HL-60 (cell line): Measurements from ENCODE around the gene PKD1.

ENCODE experiments used
- GABPA ChIP-seq: IDR thresholded peaks from 2 replicates; pipeline ENCODE4 v1.6.1; 2012; ENCODE audit warnings: low read depth
- POLR2AphosphoS5 ChIP-seq: IDR thresholded peaks from 2 replicates; pipeline ENCODE4 v1.6.1; 2012; ENCODE audit warnings: low read depth
- SPI1 ChIP-seq: IDR thresholded peaks from 2 replicates; pipeline ENCODE4 v1.6.1; 2012; ENCODE audit warnings: low read depth, mild to moderate bottlenecking, borderline replicate concordance
- TF ChIP-seq, protein P1 (sequence below): IDR thresholded peaks from one replicate; pipeline ENCODE4 v1.5.1; 2011; ENCODE audit warnings: low read length, control low read depth, inconsistent platforms; ENCODE audit not compliant: insufficient read depth
- TF ChIP-seq, protein P2 (sequence below): IDR thresholded peaks from 2 replicates; pipeline ENCODE4 v1.6.1; 2012; ENCODE audit warnings: low read depth; ENCODE audit not compliant: insufficient replicate concordance

DNA sequence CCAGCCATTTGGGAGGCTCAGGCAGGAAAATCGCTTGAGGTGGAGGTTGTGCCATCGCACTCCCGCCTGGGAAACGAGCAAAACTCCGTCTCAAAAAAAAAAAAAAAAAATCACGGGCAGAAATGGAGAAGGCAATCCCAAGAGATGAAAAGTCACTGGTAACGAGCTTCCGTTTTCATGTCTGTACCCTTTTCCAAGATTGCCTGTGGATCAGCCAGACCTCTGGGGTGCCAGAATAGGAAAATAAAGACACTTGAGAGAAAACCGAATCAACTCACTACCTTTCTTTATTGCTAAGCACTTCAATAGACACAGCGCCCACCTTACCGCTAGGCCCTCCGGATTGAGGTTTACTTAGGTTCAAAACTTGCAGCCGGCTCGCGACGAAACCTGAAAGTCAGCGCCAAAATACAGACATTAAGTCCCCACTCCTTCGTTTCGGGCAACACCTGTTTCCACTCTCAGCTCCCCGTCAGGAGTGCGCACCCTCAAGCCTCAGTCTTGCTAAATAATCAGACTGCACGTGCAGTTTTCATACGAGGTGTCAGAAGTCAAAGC lies 18.9 kb upstream of the PKD1 start:
- TF ChIP-seq, protein P1, sequence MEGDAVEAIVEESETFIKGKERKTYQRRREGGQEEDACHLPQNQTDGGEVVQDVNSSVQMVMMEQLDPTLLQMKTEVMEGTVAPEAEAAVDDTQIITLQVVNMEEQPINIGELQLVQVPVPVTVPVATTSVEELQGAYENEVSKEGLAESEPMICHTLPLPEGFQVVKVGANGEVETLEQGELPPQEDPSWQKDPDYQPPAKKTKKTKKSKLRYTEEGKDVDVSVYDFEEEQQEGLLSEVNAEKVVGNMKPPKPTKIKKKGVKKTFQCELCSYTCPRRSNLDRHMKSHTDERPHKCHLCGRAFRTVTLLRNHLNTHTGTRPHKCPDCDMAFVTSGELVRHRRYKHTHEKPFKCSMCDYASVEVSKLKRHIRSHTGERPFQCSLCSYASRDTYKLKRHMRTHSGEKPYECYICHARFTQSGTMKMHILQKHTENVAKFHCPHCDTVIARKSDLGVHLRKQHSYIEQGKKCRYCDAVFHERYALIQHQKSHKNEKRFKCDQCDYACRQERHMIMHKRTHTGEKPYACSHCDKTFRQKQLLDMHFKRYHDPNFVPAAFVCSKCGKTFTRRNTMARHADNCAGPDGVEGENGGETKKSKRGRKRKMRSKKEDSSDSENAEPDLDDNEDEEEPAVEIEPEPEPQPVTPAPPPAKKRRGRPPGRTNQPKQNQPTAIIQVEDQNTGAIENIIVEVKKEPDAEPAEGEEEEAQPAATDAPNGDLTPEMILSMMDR, result no peak
- TF ChIP-seq GABPA (no peak), POLR2AphosphoS5 (no peak), SPI1 (no peak)
- TF ChIP-seq, protein P2, sequence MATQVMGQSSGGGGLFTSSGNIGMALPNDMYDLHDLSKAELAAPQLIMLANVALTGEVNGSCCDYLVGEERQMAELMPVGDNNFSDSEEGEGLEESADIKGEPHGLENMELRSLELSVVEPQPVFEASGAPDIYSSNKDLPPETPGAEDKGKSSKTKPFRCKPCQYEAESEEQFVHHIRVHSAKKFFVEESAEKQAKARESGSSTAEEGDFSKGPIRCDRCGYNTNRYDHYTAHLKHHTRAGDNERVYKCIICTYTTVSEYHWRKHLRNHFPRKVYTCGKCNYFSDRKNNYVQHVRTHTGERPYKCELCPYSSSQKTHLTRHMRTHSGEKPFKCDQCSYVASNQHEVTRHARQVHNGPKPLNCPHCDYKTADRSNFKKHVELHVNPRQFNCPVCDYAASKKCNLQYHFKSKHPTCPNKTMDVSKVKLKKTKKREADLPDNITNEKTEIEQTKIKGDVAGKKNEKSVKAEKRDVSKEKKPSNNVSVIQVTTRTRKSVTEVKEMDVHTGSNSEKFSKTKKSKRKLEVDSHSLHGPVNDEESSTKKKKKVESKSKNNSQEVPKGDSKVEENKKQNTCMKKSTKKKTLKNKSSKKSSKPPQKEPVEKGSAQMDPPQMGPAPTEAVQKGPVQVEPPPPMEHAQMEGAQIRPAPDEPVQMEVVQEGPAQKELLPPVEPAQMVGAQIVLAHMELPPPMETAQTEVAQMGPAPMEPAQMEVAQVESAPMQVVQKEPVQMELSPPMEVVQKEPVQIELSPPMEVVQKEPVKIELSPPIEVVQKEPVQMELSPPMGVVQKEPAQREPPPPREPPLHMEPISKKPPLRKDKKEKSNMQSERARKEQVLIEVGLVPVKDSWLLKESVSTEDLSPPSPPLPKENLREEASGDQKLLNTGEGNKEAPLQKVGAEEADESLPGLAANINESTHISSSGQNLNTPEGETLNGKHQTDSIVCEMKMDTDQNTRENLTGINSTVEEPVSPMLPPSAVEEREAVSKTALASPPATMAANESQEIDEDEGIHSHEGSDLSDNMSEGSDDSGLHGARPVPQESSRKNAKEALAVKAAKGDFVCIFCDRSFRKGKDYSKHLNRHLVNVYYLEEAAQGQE, result no peak
